DLD1 (cell line): ENCODE measurements around the gene VWA5B1.

Source experiments
- in situ Hi-C: cut with HindIII; loops from 2 replicates; pipeline ENCODE4 v1.10.0; 2017; ENCODE audit warnings: low sequenced_read_pairs

The VWA5B1 gene

DNA sequence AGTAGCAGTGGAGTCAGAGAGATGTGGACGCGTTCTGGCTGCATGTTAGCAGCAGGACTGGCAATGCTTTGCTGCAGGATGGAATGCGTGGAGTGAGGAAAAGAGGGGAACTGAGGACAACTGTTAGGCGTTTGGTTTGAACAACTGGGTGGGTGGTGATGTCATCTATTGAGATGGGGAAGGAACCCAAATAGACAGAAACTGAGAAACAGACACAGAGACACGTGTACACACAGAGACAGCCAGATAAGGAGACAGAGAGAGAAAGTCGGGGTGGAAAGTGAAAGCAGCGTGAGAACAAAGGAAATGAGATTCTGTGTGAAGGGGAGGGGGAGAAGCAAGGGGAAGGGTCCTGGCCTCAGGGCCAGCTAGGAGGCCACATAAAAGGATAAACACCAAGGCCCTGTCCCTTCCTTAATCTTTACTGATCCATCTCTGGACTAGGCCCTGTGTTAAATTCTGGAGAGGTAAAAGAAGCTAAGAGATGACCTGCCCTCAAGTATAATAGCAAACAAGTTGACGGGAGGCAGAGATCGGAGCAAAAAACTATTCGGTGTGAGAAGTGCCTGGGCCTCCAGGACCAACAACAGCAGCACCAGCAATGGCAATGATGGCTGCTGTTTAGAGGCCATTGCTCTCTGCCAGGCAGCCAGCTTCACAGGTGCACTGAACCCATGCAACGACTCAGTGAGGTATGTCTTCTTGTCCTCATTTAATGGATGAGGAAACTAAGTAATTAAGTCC lies 31.6 kb downstream of the VWA5B1 start:
- in situ Hi-C loops = no loop called here

DNA sequence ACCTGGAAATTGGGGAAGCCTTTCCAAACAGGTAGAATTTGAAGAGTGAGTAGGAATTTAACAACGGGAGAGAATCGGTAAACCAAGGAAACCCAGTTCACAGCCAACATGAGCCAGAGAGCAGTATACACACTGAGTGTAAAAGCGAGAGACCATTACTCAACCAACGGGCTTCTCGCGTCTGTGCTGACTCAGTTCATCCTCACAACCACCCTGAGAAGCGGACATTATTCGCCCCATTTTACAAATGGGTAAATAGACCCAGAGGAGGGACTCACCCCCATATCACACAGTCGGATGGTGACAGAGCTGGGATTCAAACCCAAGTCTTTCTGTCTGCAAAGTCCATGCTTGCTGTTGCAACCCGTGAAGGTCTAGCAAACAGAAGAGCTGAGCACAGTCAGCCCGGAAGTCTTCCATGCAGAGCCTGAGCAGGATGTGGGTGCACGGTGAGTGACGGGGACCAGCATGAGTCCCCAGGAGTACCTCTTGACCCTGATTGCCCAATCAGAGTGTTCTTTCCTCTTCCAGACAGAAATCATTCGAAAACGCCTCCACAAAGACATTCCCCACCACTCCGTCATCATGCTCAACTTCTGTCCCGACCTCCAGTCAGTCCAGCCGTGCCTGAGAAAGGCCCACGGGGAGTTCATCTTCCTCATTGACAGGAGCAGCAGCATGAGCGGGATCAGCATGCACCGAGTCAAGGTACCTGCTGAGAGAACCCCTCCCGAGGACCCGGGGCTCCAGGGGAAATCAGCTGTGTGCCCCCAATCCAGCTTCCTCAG lies 32.3 kb downstream of the VWA5B1 start:
- in situ Hi-C loops = no loop called here

DNA sequence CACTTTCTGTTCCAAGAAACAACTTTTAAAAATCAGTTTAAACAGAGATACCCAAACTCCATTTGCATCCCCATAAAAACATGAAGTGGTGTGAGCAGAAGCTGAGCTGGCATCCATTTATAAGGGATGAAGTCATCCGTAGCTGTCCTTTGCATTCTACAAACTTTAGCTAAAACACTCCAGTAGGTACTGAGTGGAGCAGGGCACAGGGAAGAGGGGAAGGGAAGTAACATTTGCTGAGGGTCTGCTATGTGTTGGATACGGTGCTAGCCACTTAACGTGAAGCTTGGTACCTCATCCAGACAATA lies 32.9 kb downstream of the VWA5B1 start:
- in situ Hi-C loops = no loop called here

DNA sequence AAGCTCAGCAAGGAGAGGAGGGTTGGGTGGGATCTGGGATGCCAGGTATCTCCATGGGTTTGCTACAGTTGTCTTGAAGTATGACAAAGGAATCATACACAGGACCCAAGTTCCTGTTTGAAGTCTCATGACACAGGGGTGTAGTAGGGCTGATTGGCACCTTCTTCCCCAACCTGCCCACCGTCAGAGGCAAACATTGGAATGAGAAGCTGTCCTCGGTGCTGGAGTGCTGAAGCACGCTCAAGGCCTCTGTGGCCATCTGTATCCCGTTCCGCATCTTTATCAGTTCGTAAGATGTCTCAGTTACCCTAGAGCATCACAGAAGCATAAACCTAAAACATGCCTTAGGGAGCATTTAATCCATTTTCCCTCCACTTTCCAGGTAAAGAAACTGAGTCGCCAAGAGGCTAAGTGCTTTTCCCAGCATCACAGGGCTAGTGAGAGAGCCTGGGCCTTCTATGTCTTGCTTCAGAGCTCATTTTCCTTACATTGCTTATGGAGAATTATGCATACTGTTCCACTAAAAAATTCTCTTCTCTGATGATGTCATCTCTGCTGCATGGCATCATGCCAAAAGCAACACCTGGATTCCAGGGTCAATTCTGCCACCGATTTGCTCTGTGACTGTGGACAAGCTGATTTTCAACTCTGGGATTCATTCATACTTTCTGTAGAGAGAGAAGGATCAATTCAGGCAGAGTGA lies 34.2 kb downstream of the VWA5B1 start:
- in situ Hi-C loops = no loop called here

DNA sequence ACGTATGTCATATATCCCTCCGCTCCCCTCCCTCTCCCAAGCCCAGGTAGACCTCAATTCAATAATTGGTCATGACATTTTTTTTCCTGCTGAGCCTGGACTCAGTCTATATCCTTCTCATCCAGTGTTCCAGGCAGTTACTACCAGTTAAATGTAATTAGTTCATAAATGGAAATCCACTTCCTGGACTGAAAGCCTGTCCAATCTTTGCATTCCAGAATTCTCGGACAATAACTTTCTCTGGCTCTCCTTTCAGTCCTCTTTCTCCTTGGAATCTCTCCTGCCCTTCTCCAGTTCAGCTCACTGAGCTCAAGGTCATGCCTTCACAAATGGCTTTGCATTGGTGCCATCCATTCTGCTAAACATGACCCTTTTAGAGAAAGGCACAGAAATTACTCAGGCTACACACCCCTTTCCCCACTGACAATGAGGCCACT lies 34.8 kb downstream of the VWA5B1 start:
- in situ Hi-C loops = no loop called here

DNA sequence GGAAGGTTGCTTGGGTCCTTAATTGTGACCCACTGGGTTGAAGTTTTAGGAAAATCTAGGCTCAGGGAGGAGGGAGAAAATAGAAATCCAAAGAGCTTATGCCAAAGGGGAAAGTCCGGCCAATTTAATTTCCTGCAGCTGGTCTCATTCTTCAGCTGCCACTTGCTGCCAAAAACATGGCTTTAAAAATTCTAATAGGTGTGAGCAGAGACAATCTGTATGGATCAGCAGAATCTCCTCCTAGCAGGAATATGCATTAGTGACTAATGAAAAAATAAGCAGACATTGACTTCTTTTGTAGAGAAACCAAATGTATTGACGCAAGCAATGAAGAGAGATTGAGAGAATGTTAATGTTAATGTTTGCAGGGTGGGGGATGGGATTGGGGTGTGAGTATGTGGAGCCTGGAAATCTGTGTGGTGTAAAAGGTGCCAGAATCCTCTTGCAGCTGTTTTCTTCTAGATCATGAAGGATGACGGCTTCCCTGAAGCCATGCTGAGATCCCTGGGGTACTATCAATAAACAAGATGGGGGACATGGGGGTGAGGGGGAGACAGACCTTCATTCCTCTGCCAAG lies 35.3 kb downstream of the VWA5B1 start:
- in situ Hi-C loops = no loop called here

DNA sequence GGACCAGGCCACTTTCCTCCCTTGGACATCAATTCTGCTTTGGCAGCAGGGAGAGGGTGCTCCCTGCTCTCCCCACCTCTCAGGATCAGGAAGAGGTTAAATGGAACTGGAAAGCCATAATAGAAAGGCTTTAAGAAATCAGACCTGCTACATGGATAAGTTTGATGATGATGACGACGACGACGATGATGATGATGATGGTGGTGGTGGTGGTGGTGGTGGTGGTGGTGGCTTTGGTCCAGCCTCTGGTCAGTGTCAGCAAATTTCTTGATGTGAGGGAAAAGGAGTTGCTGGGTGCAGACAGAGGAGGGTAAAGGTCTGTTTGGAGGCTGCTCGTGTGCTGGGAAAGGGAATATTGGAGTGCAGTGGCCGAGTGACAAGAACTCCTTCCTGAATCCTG lies 36.8 kb downstream of the VWA5B1 start:
- in situ Hi-C loops = no loop called here

DNA sequence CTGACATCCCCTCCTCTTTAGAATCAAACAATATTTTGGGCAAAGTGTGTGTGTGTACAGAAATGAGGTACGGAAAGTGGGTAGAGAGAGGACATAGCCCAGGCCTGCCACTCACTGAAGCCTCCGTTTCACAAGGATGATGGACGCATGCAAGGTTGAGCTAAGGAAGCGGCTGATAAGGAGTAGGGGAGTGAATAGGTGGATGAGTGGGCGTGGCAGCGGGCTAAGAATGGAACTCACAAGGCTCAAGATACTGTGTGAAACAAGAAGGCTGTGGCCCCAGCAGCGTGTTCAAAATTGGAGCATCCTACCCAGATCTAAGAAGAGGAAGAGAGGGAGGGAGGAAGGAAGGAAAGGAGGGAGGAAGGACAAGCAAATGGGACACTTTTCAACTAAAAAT lies 37.5 kb downstream of the VWA5B1 start:
- in situ Hi-C loops = no loop called here

DNA sequence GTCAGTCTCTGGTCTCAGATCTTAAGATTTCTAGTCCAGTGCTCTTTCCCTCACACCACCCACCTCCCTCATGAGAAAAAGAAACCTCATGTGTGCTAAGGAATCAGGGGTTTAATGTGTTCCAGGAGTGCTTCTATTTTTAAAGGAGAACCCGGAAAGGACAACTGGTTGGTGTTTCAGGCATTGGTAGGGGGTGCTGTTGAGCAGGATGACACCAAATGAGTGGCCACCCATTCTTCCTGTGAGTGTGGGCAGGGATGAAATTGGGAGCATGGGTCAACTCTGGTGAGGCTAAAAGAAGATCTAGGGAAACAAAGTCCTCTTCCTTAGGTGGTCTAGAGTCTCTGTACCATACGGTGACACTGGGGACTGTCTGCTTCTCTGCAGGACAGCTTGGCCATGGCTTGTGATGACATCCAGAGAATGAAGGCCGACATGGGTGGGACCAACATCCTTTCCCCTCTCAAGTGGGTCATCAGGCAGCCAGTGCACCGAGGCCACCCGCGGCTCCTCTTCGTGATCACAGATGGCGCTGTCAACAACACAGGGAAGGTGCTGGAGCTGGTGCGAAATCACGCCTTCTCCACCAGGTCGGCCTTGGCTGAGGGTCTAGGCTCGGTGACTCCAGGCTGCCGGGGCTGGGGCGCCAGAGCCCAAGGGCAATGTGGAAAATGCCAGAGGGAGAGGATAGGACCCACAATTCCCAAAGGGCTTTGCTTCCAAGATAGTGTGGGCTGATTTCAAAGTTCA lies 39.3 kb downstream of the VWA5B1 start:
- in situ Hi-C loops = no loop called here

DNA sequence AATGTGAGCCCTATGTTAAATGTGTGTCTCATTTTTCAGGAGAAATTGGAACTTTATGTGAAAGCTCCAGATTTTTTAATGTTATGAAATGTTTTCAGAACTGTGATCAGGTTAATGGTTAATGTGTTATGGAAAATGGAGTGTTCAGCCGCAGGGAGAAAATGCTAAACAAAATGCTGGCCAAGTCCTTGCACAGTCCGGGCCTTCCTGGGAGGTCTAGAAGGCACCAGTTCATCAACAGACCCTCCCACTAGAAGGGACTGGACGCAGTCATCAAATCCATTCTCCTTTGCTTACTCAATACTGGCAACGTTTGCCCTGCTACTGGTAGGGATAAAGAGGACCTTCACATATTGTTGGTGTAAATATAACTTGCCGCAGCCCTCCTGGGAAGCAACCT lies 43.4 kb downstream of the VWA5B1 start:
- in situ Hi-C loops = no loop called here

DNA sequence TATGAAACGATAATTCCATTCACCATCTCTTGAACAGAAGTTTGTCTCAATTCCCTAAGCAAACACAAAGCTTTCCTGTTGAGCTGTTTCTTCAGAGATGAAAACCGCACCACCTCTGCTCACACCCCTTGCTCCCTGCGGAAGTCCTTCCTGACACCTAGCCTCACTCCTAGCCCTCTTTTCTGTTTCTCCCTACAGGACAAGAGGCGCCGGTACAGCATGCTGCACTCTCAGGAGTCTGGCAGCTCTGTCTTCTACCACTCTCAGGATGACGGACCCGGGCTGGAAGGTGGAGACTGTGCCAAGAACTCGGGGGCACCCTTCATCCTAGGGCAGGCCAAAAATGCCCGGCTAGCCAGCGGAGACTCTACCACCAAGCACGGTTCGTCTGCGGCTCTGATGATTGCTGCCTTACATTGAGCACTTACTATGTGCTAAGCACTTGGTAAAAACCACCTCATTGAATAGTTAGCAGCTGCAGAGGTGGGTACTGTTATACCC lies 45.5 kb downstream of the VWA5B1 start:
- in situ Hi-C loops = no loop called here

DNA sequence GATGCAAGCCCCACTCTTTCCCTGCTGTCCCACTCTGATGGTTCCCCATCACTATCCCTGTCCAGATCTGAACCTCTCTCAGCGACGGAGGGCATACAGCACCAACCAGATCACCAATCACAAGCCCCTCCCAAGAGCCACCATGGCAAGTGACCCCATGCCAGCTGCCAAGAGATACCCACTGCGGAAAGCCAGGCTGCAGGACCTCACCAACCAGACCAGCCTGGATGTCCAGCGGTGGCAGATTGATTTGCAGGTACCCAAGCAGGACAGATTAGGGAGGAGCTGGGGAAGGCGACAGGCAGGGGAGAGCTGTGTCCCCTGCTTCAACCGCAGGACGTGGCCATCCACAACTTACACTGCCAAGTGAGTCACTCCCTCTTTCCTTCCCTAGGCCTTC lies 46.9 kb downstream of the VWA5B1 start:
- in situ Hi-C loops = no loop called here

DNA sequence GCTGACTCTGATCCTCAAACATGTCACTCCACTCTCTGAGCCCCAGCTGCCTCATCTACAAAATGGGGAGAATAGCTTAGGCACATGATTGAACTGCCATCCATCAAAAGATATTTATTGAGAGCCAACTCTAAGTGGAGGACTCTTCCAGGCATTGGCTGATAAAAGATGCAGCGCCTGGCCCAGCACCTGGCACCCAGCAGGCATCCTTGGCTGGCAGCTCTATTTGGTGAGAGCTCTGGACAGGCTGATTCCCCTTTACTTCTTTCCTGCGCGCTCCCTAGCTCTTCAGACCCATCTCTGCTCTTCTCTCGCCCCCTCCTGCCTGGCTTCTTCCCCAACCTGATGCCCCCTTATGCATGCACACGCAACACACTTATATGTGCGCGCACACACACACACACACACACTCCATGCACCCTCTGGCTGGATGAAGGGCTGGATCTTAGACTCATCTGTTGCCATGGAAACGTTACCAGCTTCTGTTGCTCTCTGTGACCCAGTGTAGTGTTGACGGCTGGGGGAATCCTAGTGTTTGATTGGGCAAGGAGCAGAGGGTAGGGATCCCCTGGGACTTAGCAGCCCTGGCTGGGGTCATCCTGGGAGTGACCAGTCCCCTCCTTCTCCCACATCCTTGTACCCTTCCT lies 49.3 kb downstream of the VWA5B1 start:
- in situ Hi-C loops = no loop called here

DNA sequence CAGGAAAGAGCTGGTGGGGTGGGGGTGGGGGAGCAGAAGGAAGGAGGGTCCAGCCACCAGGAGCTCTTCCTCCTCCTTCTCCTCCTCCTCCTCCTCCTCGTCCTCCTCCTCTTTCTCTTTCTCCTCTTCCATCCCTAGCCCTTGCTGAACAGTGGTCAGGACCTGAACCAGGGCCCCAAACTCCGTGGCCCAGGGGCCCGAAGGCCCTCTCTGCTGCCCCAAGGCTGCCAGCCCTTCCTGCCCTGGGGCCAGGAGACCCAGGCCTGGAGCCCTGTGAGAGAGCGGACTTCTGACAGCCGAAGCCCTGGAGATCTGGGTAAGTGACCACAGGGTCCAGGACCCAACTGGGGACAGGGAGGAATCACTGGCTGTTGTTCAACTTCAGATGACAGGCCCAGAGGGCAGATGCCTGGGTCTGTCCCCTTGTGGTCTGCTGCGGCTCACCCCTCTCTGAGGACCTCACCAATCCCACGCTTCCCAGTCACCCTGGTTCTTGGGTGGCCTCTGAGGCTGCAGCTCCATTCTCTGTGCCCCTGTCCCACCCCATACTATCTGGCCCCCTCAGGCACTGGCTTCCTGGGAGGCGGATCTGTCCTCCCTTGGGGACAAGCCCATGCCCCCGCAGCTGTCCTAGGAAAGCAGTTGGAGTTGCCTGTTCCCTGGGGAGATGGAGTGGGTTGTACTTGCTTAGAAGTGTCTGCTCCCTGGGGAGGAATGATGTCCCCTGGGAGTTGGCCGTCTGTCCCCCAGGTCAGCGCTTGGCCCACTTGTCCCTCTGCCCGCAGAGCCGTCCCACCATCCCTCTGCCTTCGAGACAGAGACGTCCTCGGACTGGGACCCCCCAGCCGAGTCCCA lies 51.8 kb downstream of the VWA5B1 start:
- in situ Hi-C loops = no loop called here

DNA sequence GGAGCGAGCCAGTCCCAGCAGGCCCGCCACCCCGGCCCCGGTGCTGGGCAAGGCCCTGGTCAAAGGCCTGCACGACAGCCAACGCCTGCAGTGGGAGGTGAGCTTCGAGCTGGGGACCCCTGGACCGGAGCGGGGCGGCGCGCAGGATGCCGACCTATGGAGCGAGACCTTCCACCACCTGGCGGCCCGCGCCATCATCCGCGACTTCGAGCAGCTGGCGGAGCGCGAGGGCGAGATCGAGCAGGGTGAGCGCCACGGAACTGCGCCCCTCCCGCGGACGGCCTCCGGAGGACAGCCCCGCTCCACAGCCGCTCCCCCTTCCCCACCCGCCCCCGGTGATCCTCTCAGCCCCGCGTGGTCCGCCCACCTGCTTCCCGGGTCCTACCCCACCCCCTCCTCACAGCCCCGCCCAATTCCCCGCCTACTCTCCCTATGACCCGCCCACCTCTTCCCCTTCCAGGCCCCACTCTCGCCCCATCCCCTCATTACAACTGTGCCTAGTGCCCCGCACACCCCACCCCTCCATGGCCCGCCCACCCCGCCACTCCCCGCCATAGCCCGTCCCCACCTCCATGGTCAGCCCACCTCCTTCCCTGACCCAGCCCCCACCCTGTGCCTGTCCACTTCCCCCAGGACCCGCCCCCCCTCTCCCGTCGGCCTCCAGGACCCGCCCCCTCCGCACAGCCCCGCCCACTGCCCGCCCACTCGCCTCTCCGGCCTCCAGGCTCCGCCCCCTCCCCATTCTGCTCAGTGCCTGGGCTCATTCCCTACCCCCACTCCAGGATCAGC lies 52.7 kb downstream of the VWA5B1 start:
- in situ Hi-C loops = no loop called here

DNA sequence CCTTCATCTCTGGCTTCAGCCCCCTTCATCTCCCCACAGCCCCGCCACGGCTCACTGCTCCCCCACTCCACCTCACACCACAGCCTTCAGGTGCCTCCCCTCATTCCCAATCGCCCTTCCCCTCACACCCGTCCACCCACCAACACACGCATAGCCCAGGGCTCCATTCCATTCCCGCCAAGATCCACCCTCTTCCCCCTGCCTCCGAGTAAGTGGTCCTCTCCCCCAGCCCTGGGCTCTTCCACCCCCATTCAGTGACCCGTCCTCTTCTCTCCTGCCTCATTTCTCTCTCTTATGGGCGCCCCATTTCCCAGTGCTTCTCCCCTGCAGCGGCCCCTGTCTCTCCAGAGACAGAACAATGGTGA lies 53.2 kb downstream of the VWA5B1 start:
- in situ Hi-C loops = no loop called here

DNA sequence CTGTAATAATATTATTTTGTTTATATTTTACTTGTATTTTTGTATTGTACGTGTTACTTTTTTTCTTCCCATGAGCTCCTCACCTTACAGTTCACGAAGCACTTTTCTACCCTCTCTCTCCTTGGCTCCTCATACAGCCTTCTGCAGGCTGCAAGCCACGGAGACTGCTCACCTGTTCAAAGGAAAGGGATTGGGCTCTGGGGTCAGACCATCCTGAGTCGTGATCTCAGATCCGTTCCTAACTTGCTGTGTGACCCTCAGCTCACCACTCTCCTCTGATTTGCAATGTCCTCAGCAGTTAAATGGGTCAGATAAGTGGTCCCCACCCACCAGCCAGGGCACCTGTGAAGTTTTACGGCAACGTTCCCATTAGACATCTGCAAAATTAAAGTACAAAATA lies 54.1 kb downstream of the VWA5B1 start:
- in situ Hi-C loops = no loop called here

DNA sequence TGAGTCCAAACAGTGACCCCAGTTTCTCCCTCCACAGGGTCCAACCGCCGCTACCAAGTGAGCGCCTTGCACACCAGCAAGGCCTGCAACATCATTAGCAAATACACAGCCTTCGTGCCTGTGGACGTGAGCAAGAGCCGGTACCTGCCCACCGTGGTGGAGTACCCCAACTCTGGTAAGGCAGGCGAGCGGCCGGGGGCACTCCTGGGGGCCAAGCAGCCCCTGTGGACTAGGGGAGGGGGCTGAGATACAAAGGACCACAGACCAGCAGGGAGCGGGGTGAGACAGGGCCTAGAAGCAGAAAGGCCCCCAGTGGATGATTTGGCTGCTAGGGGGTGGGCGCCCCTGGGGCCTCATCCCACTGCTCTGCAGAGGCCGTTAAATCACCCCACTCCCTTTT lies 54.7 kb downstream of the VWA5B1 start:
- in situ Hi-C loops = no loop called here

DNA sequence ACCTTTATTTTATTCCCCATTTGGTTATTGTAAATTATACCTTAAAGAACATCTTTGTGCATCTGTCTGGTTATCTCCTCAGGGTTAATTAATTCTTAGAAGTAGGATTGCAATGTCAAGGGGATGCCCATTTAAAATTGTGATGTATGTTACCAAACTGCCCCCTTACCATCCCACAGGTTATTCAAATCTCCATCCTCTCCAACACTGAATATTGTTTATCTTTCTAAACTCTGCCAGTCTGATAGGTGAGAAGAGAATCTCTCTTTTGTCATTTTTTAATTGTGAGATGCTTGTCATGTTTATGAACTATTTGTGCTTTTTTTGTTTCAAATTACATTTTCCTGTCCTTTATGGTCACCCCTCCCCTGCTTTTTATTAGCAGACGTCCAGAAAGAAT lies 55.8 kb downstream of the VWA5B1 start:
- in situ Hi-C loops = no loop called here
